H9 (cell line): Measurements from ENCODE around the gene BIRC7. TPM values are rescaled to one million over a fixed set of nuclear protein-coding genes. Genes with fewer than 3 reads are reported as not detected.

Experiments used
- DNase-seq: peaks from one replicate; pipeline ENCODE4 v3.0.0-alpha.2; 2017
- H2AFZ ChIP-seq: one replicate; pipeline ENCODE4 v1.6.1; 2013; ENCODE audit warnings: mild to moderate bottlenecking, low read length, control low read depth, moderate library complexity
- H2AK5ac ChIP-seq: 2 replicates; pipeline ENCODE4 v1.6.1; 2013; ENCODE audit warnings: low read length, control low read depth, mixed read lengths; ENCODE audit not compliant: insufficient read length
- H2BK120ac ChIP-seq: one replicate; pipeline ENCODE4 v1.6.1; 2013; ENCODE audit warnings: low read depth, mild to moderate bottlenecking, low read length, control low read depth, inconsistent platforms; ENCODE audit not compliant: poor library complexity, severe bottlenecking
- H2BK12ac ChIP-seq: 2 replicates; pipeline ENCODE4 v1.6.1; 2013; ENCODE audit warnings: low read length, control low read depth, mixed read lengths, low read depth; ENCODE audit not compliant: insufficient read length
- H2BK15ac ChIP-seq: 2 replicates; pipeline ENCODE4 v1.6.1; 2013; ENCODE audit warnings: low read depth, low read length, control low read depth
- H2BK20ac ChIP-seq: one replicate; pipeline ENCODE4 v1.6.1; 2013; ENCODE audit warnings: low read depth, mild to moderate bottlenecking, low read length, control low read depth, inconsistent platforms; ENCODE audit not compliant: poor library complexity, severe bottlenecking
- H2BK5ac ChIP-seq: 2 replicates; pipeline ENCODE4 v1.6.1; 2013; ENCODE audit warnings: low read length, control low read depth, mixed read lengths; ENCODE audit not compliant: insufficient read length
- H3K14ac ChIP-seq: 2 replicates; pipeline ENCODE4 v1.6.1; 2013; ENCODE audit warnings: low read length, control low read depth; ENCODE audit not compliant: insufficient read depth
- H3K18ac ChIP-seq: 2 replicates; pipeline ENCODE4 v1.6.1; 2013; ENCODE audit warnings: low read depth, mild to moderate bottlenecking, mixed read lengths, low read length, control low read depth; ENCODE audit not compliant: insufficient read length
- H3K23ac ChIP-seq: 2 replicates; pipeline ENCODE4 v1.6.1; 2013; ENCODE audit warnings: low read length, control low read depth, mixed read lengths, low read depth; ENCODE audit not compliant: insufficient read length
- H3K23me2 ChIP-seq: 2 replicates; pipeline ENCODE4 v1.6.1; 2013; ENCODE audit warnings: low read depth, mild to moderate bottlenecking, mixed read lengths, low read length, control low read depth; ENCODE audit not compliant: insufficient read length, poor library complexity, severe bottlenecking
- H3K27ac ChIP-seq: 2 replicates; pipeline ENCODE4 v1.5.1; 2013; ENCODE audit warnings: low read length, control low read depth, mixed read lengths, low read depth; ENCODE audit not compliant: insufficient read length
- H3K27me3 ChIP-seq: 2 replicates; pipeline ENCODE4 v1.6.1; 2013; ENCODE audit warnings: low read length, control low read depth, inconsistent platforms; ENCODE audit not compliant: insufficient read depth
- H3K4ac ChIP-seq: 2 replicates; pipeline ENCODE4 v1.6.1; 2013; ENCODE audit warnings: low read depth, mild to moderate bottlenecking, control low read depth, inconsistent platforms, low read length, moderate library complexity
- H3K4me1 ChIP-seq: 2 replicates; pipeline ENCODE4 v1.6.1; 2013; ENCODE audit warnings: low read length, control low read depth, inconsistent platforms; ENCODE audit not compliant: insufficient read depth
- H3K4me2 ChIP-seq: 2 replicates; pipeline ENCODE4 v1.6.1; 2013; ENCODE audit warnings: low read length, control low read depth, mixed read lengths; ENCODE audit not compliant: insufficient read length, insufficient read depth
- H3K56ac ChIP-seq: 2 replicates; pipeline ENCODE4 v1.6.1; 2013; ENCODE audit warnings: low read depth, mild to moderate bottlenecking, mixed read lengths, low read length, control low read depth; ENCODE audit not compliant: insufficient read length
- H3K79me1 ChIP-seq: 2 replicates; pipeline ENCODE4 v1.6.1; 2013; ENCODE audit warnings: low read depth, mild to moderate bottlenecking, moderate library complexity, low read length, control low read depth, inconsistent platforms; ENCODE audit not compliant: insufficient read depth, poor library complexity, severe bottlenecking
- H3K79me2 ChIP-seq: 2 replicates; pipeline ENCODE4 v1.6.1; 2013; ENCODE audit warnings: low read length, control low read depth, inconsistent platforms; ENCODE audit not compliant: insufficient read depth
- H3K9ac ChIP-seq: 2 replicates; pipeline ENCODE4 v1.6.1; 2013; ENCODE audit warnings: low read length, control low read depth, mixed read lengths; ENCODE audit not compliant: insufficient read length; ENCODE audit errors: extremely low read depth
- H3K9me3 ChIP-seq: one replicate; pipeline ENCODE4 v1.6.1; 2013; ENCODE audit warnings: low read depth, low read length, inconsistent platforms; ENCODE audit not compliant: control insufficient read depth
- H3T11ph ChIP-seq: one replicate; pipeline ENCODE4 v1.6.1; 2013; ENCODE audit warnings: mild to moderate bottlenecking, low read length, control low read depth, inconsistent platforms
- H4K20me1 ChIP-seq: one replicate; pipeline ENCODE4 v1.6.1; 2013; ENCODE audit not compliant: control insufficient read depth, insufficient read length, insufficient read depth
- H4K5ac ChIP-seq: 2 replicates; pipeline ENCODE4 v1.6.1; 2013; ENCODE audit warnings: low read depth, mild to moderate bottlenecking, mixed read lengths, low read length, control low read depth; ENCODE audit not compliant: insufficient read length
- H4K8ac ChIP-seq: replicated peaks from 2 replicates; pipeline ENCODE4 v1.6.1; 2013; ENCODE audit warnings: low read length, control low read depth, mixed read lengths, low read depth; ENCODE audit not compliant: insufficient read length
- H4K91ac ChIP-seq: 2 replicates; pipeline ENCODE4 v1.6.1; 2013; ENCODE audit warnings: low read depth, mild to moderate bottlenecking, moderate library complexity, mixed read lengths, low read length, control low read depth; ENCODE audit not compliant: insufficient read length
- H3K27ac Mint-ChIP-seq, 3 experiments: 2 replicates in 2 of 3; 3 replicates in 1 of 3; pipeline ENCODE4 v1.8.0; 2020 to 2021; ENCODE audit warnings: mixed read lengths in 3 of 3, mild to moderate bottlenecking in 1 of 3, moderate library complexity in 1 of 3
- H3K27me3 Mint-ChIP-seq: 2 replicates; pipeline ENCODE4 v1.8.0; 2021; ENCODE audit warnings: low read depth, mild to moderate bottlenecking, moderate library complexity, mixed read lengths
- H3K36me3 Mint-ChIP-seq, 3 experiments: 2 replicates in 2 of 3; 3 replicates in 1 of 3; pipeline ENCODE4 v1.8.0; 2020 to 2021; ENCODE audit warnings: low read depth in 3 of 3, mixed read lengths in 3 of 3; ENCODE audit not compliant: insufficient read depth in 1 of 3
- H3K4me1 Mint-ChIP-seq, 2 experiments: 2 replicates each; pipeline ENCODE4 v1.8.0; 2020; ENCODE audit warnings: mixed read lengths in 2 of 2
- H3K4me3 Mint-ChIP-seq, 2 experiments: 2 replicates in 1 of 2; 3 replicates in 1 of 2; pipeline ENCODE4 v1.8.0; 2020 to 2021; ENCODE audit warnings: mild to moderate bottlenecking in 2 of 2, mixed read lengths in 2 of 2, moderate library complexity in 1 of 2
- H3K9me3 Mint-ChIP-seq, 2 experiments: 2 replicates in 1 of 2; 3 replicates in 1 of 2; pipeline ENCODE4 v1.8.0; 2020; ENCODE audit warnings: mild to moderate bottlenecking in 2 of 2, mixed read lengths in 2 of 2, moderate library complexity in 1 of 2
- WGBS: extraction: QIAGEN DNeasy Blood & Tissue Kit; methylation state at CpG from one replicate; pipeline ENCODE4 v1.1.7; 2013; ENCODE audit warnings: missing lambda C conversion rate, low lambda C conversion rate, mixed read lengths; ENCODE audit not compliant: insufficient read length; ENCODE audit errors: extremely low coverage; 5-methylcytosine and 5-hydroxymethylcytosine counted together
- total RNA-seq: library from RNA; stranded (reverse); gene quantifications from 2 replicates; pipeline ENCODE4 v1.2.1, GENCODE V29; 2021
- TF ChIP-seq, protein P1 (sequence below): fragments of 200-600 bp; sonication (generic); conservative IDR thresholded peaks from 3 replicates; pipeline ENCODE4 v1.8.0; 2021; ENCODE audit warnings: antibody characterized with exemption, mild to moderate bottlenecking

The BIRC7 gene
- total RNA-seq, 1 experiment from 2014 or later, result not detected

DNA sequence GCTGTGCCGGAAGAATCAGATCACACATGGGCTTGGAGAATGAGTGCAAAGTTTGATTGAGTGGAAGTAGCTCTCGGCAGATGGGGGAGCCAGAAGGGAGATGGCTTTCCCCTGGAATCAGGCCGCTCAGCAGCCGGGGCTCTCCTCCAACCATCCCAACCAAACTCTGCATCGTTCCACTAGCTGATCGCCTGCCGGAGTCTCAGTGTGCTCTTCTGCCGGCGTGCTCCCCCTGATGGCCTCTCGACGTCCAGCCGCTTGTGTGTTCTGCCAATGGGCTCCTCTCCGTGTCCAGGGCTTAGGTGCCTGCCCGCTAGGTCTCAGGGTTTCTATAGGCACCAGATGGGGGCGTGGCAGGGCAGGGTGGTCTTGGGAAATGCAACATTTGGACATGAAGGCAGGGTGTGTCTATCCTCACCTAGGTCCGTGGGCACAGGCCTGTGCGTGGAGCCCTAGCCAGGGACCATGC lies 4.9 kb upstream of the BIRC7 start:
- Histone ChIP-seq H3K27me3 (no peaks in the 10 kb centered on the region), H4K91ac (no peak overlapping the region), H3K4me2 (no peak overlapping the region), H3K9me3 (no peaks in the 10 kb centered on the region), H3K4me1 (peaks cover 2% of the 10 kb centered on the region; the same call in 1 of the 2 replicates), H3T11ph (no peak overlapping the region), H2BK12ac (no peak overlapping the region), H3K27ac (no peak overlapping the region), H3K9ac (no peak overlapping the region), H3K4ac (no peak overlapping the region), H2BK5ac (no peak overlapping the region), H3K79me2 (no peaks in the 10 kb centered on the region), H3K79me1 (no peaks in the 10 kb centered on the region), H4K20me1 (no peaks in the 10 kb centered on the region), H2AK5ac (no peak overlapping the region), H2BK15ac (no peak overlapping the region), H3K23me2 (no peaks in the 10 kb centered on the region), H2BK20ac (no peak overlapping the region), H2AFZ (no peak overlapping the region), H3K23ac (no peak overlapping the region), H3K56ac (no peak overlapping the region), H3K14ac (no peak overlapping the region), H2BK120ac (no peak overlapping the region), H4K5ac (no peak overlapping the region), H3K18ac (no peak overlapping the region), H4K8ac (no peak overlapping the region)
- Mint-ChIP-seq H3K4me3 (peak overlapping the region in 1 of 2 experiments; percentile 24; a peak in 2 of 5 replicates), H3K27me3 (peaks cover 17% of the 10 kb centered on the region), H3K4me1 (peaks cover 33 to 65% of the 10 kb centered on the region in 2 experiments), H3K27ac (peak overlapping the region in 1 of 3 experiments; percentile 53; a peak in 2 of 7 replicates), H3K9me3 (no peaks in the 10 kb centered on the region; a peak in 1 of 5 replicates), H3K36me3 (no peaks in the 10 kb centered on the region)
- TF ChIP-seq, protein P1, sequence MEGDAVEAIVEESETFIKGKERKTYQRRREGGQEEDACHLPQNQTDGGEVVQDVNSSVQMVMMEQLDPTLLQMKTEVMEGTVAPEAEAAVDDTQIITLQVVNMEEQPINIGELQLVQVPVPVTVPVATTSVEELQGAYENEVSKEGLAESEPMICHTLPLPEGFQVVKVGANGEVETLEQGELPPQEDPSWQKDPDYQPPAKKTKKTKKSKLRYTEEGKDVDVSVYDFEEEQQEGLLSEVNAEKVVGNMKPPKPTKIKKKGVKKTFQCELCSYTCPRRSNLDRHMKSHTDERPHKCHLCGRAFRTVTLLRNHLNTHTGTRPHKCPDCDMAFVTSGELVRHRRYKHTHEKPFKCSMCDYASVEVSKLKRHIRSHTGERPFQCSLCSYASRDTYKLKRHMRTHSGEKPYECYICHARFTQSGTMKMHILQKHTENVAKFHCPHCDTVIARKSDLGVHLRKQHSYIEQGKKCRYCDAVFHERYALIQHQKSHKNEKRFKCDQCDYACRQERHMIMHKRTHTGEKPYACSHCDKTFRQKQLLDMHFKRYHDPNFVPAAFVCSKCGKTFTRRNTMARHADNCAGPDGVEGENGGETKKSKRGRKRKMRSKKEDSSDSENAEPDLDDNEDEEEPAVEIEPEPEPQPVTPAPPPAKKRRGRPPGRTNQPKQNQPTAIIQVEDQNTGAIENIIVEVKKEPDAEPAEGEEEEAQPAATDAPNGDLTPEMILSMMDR, result peak; percentile 69
- DNase-seq, result peak; percentile 91
- WGBS, result no CpG with 5 or more reads among the region's 17 CpGs
